ENCODE measurements around the gene NOD2. TPM values are rescaled to one million over a fixed set of nuclear protein-coding genes. Genes with fewer than 3 reads are reported as not detected.

Gene NOD2
- total RNA-seq, 2 donors from 2014 or later = 9.4 to 16.6 TPM

Other genes starting within 250 kb of the NOD2 start
- 1 to 10 TPM; 1.5 to 2.8 TPM for gene NKD1, start 145.2 kb upstream of the NOD2 start, total RNA-seq
- gene SNX20, start 12.3 kb upstream of the NOD2 start, total RNA-seq = 10 to 100 TPM; 44.0 to 58.9 TPM
- gene CYLD, start 48.5 kb downstream of the NOD2 start, total RNA-seq = 100 to 1,000 TPM; 411 to 412 TPM